Kasumi-1 (cell line): ENCODE data around the gene TAF3.
A peak's percentile ranks its signal among the peaks of the same experiment; 100 is the strongest.
"Not testable (repeated sequence)": the region's sequence is repeated elsewhere in the genome, so short reads cannot be mapped to it uniquely, and the experiment has no call there.

ENCODE experiments used
- DNase-seq, 2 experiments: peaks; one replicate each; lab custom pipeline; 2025; lab: John Stamatoyannopoulos, UW

TAF3 gene

GRCh38 chr10:7968510-7969112 is 150.3 kb downstream of the TAF3 start:
- DNase-seq, result peak; percentile 27 to 31

GRCh38 chr10:7969623-7970022 is 151.3 kb downstream of the TAF3 start:
- DNase-seq, result no peak

- DNase-seq, result no peak
Measured at GRCh38 chr10:7971949-7972348, 153.6 kb downstream of the TAF3 start.

- DNase-seq, result no peak
Measured at GRCh38 chr10:7972367-7972766, 154.1 kb downstream of the TAF3 start.

- DNase-seq, result no peak
Measured at GRCh38 chr10:7980196-7980595, 161.9 kb downstream of the TAF3 start.

- no peak for DNase-seq
Measured at GRCh38 chr10:7982727-7983126, 164.4 kb downstream of the TAF3 start.

GRCh38 chr10:7984325-7984724 is 166.0 kb downstream of the TAF3 start:
- no peak for DNase-seq

- no peak for DNase-seq
Measured at GRCh38 chr10:7984896-7985295, 166.6 kb downstream of the TAF3 start.

GRCh38 chr10:7986851-7987250 is 168.5 kb downstream of the TAF3 start:
- peak in 1 of 2 experiments; percentile 8 for DNase-seq

GRCh38 chr10:7988989-7989388 is 170.7 kb downstream of the TAF3 start:
- no peak for DNase-seq

- no peak for DNase-seq
Measured at GRCh38 chr10:7998831-7999230, 180.5 kb downstream of the TAF3 start.

- DNase-seq, result no peak
Measured at GRCh38 chr10:8004469-8005000, 186.2 kb downstream of the TAF3 start.

- DNase-seq, result peak in 1 of 2 experiments; percentile 16
Measured at GRCh38 chr10:8006274-8006999, 188.1 kb downstream of the TAF3 start.

- DNase-seq, result no peak
Measured at GRCh38 chr10:8009031-8009430, 190.7 kb downstream of the TAF3 start.

- DNase-seq, result no peak
Measured at GRCh38 chr10:8013006-8013405, 194.7 kb downstream of the TAF3 start.

- DNase-seq, result no peak
Measured at GRCh38 chr10:8013619-8014018, 195.3 kb downstream of the TAF3 start.

GRCh38 chr10:8014649-8015048 is 196.3 kb downstream of the TAF3 start:
- DNase-seq, result no peak

- DNase-seq, result no peak
Measured at GRCh38 chr10:8017277-8017676, 199.0 kb downstream of the TAF3 start.

GRCh38 chr10:8023321-8023720 is 205.0 kb downstream of the TAF3 start:
- DNase-seq, result no peak

- no peak for DNase-seq
Measured at GRCh38 chr10:8023851-8024250, 205.5 kb downstream of the TAF3 start.

- DNase-seq, result no peak
Measured at GRCh38 chr10:8026349-8027259, 208.3 kb downstream of the TAF3 start.

- DNase-seq, result not testable (repeated sequence)
Measured at GRCh38 chr10:8031211-8031610, 212.9 kb downstream of the TAF3 start.
